Endothelial cell of hepatic sinusoid (primary cell): ENCODE results near the gene CDH13.

ENCODE experiments used
- in situ Hi-C: cut with HindIII; loops from 2 replicates; pipeline ENCODE4 v1.10.0; 2017; ENCODE audit warnings: low sequenced_read_pairs

The CDH13 gene

DNA sequence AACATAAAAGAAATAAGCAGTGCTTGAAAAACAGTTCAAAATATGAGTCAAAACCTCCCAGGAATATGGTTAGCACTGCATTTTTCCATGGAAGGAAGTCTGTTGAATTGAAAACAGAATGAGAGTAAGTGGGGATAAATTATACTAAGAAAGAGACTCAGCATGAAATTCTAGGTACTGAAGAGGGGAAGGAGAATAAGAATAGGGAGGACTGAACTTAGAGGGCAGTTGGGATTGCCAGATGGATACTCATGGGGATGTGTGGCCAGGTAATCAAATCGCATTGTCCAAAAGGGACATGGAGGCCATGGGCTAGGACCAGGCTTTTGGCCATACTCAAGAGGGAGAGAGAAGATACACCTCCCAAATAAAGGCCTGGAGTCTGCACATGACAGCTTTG lies 247.9 kb downstream of the CDH13 start:
- in situ Hi-C loops, result no loop called here

DNA sequence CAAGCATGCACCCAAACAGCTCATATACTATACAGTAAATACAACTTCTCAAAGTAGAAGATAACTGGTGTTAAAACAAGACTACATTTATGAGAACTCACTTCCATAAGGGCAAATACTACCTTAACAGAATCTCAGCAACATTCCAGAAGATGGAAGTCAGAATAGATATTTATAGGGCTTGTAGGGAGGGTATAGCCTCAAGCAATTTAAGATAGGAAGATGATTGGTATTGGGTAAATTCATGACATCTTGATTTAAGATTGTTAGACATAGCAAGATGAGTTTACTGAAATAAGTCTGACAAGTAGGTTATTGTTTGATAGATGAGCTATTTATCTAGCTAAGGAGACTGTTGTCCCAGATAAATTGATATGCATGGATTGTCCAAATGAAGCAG lies 250.2 kb downstream of the CDH13 start:
- in situ Hi-C loops, result no loop called here

DNA sequence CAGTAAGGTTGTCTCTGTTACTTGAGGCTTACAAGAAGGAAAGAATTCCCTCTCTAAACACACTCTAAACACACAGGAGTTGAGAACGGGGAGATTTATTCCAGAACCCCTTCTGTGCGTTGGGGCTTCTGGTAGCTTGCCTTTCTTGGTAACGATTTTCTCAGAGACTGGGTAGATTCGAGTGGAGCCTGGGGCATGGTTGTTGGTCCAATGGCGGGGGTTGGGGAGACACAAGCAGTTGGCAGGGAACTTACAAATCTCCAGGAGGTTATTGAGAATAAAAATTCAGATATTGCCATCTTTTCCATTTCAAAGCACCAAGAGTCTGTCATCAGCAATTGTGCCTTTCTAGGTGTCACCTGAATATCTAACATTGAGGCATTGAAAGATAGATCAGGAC lies 251.7 kb downstream of the CDH13 start:
- in situ Hi-C loops, result no loop called here

DNA sequence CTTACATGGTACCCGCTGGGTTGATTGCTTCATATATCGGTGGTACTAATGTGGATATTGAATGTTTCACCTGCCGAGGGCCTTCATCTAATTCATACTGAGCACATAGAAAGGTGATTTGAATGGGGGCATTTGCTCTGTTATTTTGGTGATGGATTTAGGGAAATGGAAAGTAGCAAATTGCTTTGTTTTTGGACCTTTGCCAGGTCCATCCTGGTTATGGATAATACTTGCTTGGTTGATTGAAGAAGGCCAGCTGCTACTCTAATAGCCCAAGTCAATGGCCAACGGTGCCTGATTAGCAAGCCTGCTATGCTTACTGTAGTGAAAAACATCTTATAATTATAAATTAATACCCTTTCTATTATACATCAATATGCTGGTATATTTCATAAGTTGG lies 253.6 kb downstream of the CDH13 start:
- in situ Hi-C loops, result no loop called here

DNA sequence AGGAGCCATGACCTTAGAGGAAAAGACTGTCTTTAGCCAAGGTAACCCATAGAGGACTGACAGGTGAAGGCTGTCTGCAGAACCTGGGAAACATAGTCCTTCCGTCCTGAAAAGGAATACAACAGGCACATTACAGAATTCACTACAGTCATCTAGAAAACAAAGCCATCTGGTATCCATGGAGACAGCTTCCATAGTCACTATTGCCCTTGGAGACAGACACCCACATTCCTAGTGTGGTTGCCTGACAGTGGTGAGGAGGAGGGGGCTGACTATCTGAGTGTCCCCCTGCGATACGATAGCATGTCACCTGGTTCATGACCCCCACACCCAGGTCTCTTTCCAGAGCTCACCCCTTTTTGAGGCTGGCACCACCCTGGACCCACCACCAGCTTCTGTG lies 254.7 kb downstream of the CDH13 start:
- in situ Hi-C loops, result no loop called here

DNA sequence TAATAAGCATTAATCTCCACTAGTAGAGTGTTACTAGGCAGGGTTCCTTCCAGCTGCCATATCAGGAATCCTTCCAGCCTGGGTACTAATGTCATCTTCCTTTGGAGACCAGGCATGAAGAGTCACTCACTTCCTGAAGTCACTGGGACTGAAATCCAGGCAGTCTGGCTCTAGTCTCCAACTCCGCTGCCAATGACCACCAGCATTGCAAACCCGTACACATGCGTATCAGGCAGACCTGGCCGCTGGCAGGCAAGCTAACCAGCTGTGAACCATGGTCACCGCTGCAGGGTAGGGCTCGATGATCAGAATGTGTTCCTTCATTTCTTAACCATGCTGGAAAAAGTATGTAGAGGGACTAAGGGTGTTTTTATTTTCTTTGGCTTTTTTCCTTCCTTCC lies 255.5 kb downstream of the CDH13 start:
- in situ Hi-C loops, result no loop called here

DNA sequence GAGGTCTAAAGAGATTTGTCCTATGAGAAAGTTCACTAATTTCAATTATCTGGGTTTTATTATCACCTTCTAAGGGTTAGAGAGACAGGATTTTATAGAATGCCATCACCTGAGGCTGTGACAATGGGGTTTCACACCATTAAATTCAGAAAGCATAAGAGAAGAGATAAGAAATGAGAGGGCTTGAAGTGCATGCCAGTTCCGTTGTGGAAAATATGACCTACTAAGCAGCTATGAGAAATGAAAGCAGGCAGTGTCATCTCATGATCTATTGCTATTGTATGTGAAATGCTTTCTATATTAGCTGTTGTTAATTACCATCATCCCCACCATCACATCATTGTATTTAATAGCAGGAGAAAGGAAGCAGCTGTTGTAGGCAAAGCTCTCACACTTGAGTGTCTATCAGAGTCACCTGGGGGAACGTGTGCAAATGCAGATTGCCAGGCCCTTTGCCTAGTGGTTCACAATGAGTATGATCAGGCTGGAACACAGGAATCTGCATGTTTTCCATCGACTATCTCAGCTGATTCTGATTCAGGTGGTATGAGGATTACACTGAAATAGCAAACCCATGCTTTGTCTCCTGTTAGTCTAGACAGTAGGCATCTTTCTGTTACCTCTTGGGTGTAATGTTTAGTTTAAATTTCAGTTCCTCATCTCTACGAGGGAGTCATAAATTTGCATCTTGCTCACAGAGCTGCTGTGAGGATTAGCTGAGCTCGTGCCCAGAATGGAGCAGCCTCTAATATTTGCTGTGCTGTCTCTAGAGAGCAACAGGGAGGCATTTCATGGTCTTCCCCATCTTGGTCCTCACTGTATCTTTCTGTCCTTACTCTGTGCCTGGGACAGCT lies 256.4 kb downstream of the CDH13 start:
- in situ Hi-C loops, result no loop called here

DNA sequence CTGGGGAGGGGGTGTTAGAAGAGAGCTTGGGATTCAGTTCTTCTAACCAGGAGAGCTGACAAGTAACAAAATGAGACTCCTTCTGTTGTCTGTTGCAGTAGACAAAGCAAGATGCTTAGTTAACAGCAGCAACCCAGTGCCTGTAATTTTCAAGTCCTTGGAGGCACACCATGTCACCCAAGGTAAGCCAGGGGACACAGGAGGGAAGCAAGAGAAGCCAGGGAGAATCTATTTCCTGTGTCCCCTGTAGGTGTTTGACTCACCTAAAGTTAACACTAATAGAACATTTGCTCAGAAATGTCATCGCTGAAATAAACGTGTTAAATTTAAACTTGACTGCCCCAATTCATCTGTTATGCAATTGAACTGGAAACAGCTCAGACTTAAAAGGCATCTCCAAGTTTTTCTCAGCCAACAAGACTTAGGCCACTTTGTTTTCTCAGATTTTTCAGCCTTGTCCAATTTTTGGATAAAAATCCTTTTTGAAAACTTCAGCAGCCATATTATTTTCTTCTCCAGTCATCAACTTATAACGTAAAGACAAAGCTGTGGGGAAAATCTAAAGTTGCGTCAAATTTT lies 257.6 kb downstream of the CDH13 start:
- in situ Hi-C loops, result no loop called here

DNA sequence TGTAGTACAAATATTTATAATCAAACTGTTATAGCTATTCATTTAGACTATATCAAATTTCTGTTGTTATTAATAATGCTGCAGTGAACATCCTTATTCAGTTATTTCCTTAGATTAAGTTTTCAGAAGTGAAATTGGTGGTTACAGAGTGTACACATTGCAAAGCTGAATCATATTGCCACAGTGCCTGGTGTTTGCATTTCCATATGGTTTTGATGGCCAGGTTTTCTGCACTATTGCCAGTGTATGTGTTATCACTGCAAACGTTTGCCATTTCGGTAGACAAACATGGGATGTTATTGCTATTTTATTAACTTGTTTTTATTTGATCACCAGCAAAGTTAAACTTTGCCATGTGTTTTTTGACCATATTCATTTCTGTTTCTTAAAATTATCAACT lies 259.4 kb downstream of the CDH13 start:
- in situ Hi-C loops, result no loop called here

DNA sequence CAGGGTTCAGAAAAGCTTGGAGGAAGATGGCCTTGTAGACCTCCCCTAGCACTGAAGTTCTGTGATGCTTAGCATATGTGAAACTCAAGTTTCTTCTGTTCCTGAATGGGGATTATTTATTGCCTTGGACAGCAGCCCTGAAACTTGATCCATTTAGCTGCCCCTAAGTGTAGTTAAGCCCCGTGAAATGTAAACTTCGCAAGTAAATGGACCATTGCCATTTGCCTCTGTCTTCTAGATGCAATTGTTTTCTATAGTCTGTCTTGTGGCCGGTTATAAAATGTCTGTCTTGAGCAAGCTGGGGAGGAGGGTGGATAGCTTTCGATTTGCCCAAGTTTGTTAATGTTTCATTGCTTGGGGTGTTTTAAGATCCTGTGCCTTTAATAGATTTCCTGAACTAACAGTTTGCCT lies 261.8 kb downstream of the CDH13 start:
- in situ Hi-C loops, result no loop called here

DNA sequence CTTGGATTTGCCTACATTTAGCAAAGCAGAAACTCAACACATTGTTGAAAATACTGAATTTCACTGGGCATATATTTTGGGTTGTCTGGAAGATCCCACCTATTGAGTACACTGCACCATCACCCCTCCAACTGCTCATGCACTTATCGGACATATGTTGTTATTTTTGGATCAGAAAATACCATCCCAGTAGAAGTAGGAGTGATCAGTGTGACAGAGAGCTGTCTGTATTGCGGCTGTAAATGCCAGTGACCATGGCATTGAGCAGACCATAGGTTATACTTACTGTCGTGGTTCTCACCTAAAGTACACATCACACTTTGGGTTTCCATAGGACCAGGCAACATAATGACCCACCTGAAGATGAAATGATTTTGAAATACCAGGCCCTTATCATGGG lies 264.7 kb downstream of the CDH13 start:
- in situ Hi-C loops, result no loop called here

DNA sequence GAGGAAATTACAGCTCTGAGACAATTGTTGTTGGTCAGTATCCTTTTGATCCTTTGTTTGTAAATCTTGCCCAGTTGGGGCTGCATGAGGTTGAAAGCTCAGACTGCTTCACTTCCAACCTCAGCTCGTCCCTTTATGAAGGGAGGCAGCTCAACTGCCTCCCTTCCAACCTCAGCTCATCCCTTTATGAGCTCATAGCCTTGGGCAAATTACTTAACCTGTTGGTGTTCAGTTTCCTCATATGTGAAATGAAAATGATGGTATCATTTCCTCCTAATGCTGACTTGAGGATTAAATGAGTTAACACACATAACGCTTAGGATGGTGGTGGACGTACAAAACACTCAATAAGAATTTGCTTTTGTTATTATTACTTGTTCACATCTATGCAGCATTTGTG lies 265.1 kb downstream of the CDH13 start:
- in situ Hi-C loops, result no loop called here

DNA sequence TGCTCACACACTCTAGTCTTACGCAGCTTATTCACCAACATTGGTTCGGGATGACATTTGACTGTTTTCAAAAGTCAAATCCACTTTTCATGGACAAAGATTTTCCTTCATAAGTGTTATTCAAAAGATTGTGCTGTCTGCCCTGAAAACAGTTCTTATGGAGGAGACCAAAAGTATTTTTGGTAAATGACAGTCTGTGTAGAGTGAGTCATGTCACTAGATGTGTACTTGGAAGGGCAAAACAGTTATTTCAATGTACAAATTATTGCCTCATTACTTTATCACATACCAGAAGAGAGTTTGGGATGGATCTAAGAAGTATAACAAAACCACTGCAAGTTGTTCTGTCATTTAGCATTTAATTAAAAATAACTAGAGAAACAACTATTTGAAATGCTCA lies 265.6 kb downstream of the CDH13 start:
- in situ Hi-C loops, result no loop called here

DNA sequence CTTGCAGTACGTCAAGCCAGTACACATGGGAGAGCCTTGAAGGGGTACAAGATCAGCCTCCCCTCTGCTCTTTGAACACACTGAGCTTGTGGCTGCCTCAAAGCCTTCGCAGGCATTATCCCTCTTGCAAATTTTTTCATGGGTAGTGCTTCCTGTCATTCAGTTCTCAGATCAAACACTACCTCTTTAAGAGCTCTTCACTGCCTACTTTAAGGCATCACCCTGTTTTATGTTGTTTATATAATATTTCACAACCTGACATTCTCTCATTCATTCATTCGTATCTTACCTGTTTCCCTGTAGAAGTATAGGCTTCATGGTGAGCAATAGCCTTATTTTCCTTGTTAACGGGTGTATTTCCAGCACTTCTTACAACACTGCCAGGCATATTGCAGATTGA lies 269.1 kb downstream of the CDH13 start:
- in situ Hi-C loops, result no loop called here

DNA sequence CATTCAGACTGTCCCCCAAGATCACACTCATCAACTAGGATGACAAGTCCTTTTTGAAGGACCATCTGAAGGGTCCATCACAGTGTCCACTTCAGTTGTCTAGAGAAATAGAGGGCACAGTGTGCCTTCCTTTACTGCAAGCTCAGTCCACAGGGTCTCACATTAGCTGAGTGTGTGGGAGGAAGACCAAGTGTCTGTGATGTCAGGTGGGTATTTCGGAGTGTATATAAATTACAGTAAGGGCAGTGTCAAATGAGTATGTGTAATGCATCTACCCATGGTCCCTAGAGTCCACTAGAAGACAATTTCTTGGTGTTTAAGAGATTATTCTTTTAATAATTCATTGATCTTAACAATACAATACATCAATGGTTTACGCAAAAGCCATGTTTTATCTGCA lies 272.2 kb downstream of the CDH13 start:
- in situ Hi-C loops, result no loop called here

DNA sequence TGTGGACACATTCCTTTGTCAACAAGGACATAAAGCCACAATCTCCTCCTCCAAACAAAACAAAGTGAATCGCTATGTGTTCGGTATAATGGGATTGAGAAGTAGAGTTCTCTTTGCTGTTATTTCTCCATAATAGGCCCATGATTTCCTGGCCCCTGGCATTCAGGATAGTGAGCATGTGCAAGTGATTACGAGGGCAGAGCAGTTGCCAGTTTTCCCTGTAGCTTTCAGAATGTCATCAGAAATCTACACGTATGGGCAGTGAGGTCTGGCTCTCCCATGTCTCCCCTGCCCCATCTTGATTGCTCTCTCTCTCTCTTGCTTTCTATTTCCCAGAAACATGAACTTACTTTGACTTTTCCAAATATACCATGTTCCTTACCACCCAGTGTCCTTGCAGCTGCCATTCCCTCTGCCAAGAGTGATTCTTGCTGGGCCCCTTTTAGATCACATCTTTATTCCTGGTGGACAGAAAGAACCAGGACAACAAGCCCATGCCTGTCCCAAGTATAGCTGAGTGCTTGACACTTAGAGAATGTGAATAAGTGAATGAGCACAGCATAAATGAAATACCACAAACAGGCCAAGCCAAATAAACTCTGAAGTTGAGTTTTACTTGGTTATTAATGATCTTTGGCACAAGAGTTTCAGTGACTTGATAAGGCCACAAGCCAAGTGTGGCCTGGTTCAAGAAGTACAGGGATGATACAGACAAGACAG lies 273.1 kb downstream of the CDH13 start:
- in situ Hi-C loops, result no loop called here

DNA sequence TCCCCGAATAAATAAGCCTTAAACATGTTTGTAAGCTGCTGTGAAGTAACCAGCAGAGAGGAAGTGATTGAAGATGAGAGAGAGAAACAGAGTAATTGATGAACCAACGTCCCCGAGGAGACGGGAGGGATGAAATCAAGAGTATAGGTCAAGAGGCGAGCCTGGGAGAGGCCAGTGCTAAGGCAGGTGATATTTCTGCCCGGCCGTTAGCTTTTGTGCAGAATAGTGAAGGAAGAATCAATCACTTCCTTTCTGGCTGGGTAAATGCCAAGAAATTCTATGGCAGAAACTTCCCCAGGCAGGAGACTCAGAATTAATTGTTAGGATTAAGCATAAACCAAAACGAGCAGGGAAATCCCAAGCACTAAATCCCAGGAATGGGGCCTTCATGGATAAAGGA lies 273.8 kb downstream of the CDH13 start:
- in situ Hi-C loops, result no loop called here

DNA sequence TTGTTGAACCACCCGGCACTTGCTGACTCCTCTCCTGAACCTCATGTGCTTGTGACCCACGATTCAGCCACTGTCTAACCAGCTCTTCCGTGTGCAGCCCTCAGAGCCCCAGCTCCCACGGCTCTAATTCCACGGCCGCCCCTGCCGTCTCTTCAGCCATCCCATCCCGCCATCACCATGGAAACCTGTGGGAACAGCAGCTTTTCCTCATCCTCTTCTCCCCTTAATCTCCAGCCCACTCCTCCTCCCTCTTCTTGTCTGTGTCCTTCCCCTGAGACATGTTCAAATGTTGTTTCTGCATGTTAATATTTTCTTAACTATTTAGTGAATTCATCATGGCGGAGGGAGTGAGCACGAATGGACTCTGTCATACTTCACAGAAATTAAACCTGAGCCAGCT lies 285.2 kb downstream of the CDH13 start:
- in situ Hi-C loops, result no loop called here

DNA sequence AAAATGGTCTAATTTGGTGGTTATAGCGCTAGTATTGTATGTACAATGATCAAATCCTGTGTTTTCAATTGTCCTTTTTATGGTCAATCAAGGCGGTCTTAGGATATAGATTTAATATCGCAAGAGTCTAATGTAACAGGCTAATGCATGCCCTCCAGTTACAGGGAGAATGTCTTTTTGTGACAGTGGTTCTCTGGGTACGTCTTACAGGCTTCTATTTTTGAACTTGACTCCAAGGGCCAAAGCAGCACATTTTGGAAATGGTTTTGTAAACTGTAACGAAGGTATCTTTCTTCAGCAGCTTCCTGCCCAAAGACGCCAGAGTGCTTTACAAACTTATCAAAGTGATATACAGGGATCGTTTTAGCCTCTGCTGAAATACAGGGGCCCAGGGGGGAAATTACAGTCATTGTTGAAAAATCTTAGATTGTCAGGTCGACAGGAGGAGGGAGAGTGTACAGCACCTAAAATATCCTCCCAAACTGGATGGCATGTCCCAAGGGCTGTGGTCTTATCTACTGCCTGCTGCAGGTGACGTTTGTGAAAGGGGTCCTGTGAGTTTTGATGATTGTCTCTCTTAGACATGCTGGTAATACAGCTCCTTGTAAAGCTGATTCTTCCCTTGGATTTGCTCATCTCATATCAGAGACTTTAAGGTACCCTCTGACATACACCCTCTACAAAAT lies 288.5 kb downstream of the CDH13 start:
- in situ Hi-C loops, result no loop called here

DNA sequence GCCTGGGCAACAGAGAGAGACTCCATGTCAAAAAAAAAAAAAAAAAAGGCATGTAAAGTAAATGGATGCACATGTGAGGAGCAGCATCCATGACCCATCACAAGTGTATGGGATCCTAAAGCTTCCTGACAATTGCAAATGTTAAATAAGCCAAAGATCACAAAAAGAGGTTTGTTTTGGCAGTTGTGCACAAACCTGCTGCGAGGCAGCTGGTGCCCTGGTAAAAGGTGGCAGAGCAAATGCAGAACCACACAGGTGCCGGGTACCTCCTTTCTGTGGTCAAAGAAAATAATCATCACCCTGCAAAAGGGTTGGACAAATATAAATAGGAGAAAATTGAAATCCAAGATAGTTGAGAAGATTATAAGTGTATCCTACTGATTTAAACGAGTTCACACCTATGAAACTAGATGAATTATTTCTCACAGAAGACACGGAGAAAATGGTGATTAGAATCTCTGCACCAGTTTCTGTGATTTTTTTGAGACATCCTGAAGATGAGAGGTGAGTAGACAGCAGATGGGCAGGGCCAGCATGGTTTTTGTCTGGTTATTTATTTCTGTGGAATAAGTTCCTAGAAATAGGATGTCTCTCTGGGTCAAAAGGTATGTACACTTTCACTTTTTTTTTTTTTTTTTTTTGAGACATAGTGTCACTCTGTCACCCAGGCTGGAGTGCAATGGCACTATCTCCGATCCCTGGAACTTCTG lies 291.3 kb downstream of the CDH13 start:
- in situ Hi-C loops, result no loop called here
